HCT116 (cell line): ENCODE data around the gene MAP3K4. TPM values are rescaled to one million over a fixed set of nuclear protein-coding genes. Genes with fewer than 3 reads are reported as not detected.

ENCODE experiments used
- ATAC-seq: fragments of 200-7000 bp; cut with Tn5 transposase; 2 replicates; pipeline ENCODE4 v1.9.1; 2020; ENCODE audit warnings: mild to moderate bottlenecking, moderate library complexity
- BruUV-seq: library from RNA; stranded (reverse); fragments of 400-500 nt; replicated peaks from 2 replicates; lab custom pipeline; 2021; lab: Mats Ljungman, UMichigan
- CTCF ChIA-PET: fragments of 300-600 bp; sonication (Branson Sonifier 250); formaldehyde crosslinking; loops from one replicate; lab custom pipeline; 2021; ENCODE audit warnings: antibody characterized with exemption; lab: Charles Lee
- POLR2A ChIA-PET: fragments of 300-600, 350-600 bp; sonication (Branson Sonifier 250); formaldehyde crosslinking; loops from one replicate; lab custom pipeline; 2021; ENCODE audit warnings: antibody characterized with exemption; lab: Charles Lee
- RAD21 ChIA-PET, 2 experiments: fragments of 300-600 bp; sonication (Branson Sonifier 250); formaldehyde crosslinking; loops; one replicate each; lab custom pipeline; 2023; ENCODE audit warnings: low total read pairs in 2 of 2; ENCODE audit not compliant: uncharacterized antibody in 2 of 2, unreplicated experiment in 2 of 2, low non-redundant PET in 1 of 2; lab: Charles Lee
- DNase-seq: peaks from one replicate; pipeline ENCODE4 v3.0.0-alpha.2; 2010; ENCODE audit warnings: low read depth, low spot score
- H2AFZ ChIP-seq: fragments of 200-600 bp; shearing (Covaris generic), sonication (generic); 2 replicates; pipeline ENCODE4 v1.6.1; 2017; ENCODE audit warnings: low read depth, mixed run types, mixed read lengths, antibody characterized with exemption, low read length; ENCODE audit not compliant: poor library complexity, severe bottlenecking
- H3K27ac ChIP-seq: 2 replicates; pipeline ENCODE4 v1.5.1; 2012; ENCODE audit warnings: low read depth, low read length
- H3K27me3 ChIP-seq: fragments of 200-600 bp; sonication (generic); 2 replicates; pipeline ENCODE4 v1.6.1; 2016; ENCODE audit warnings: mixed run types, low read length, mixed read lengths; ENCODE audit not compliant: insufficient read depth
- H3K36me3 ChIP-seq, 2 experiments: fragments of 200-500 bp in 1 of 2; fragments of 200-600 bp in 1 of 2; sonication (Bioruptor generic) in 1 of 2; sonication (generic) in 1 of 2; 2 replicates each; pipeline versions ENCODE4 v1.5.1 to v1.6.1; 2014 to 2016; ENCODE audit warnings: low read length in 2 of 2, inconsistent platforms in 1 of 2, mixed read lengths in 1 of 2, mixed run types in 1 of 2; ENCODE audit not compliant: insufficient read depth in 2 of 2, control insufficient read depth in 1 of 2
- H3K4me1 ChIP-seq, 2 experiments: fragments of 200-600 bp in 1 of 2; sonication (generic) in 1 of 2; 2 replicates each; pipeline versions ENCODE4 v1.5.1 to v1.6.1; 2012 to 2017; ENCODE audit warnings: low read length in 2 of 2, inconsistent platforms in 1 of 2, mild to moderate bottlenecking in 1 of 2, mixed read lengths in 1 of 2, mixed run types in 1 of 2, moderate library complexity in 1 of 2; ENCODE audit not compliant: insufficient read depth in 2 of 2, control insufficient read depth in 1 of 2
- H3K4me2 ChIP-seq: fragments of 200-600 bp; sonication (generic); 2 replicates; pipeline ENCODE4 v1.6.1; 2017; ENCODE audit warnings: mixed run types, low read length, mixed read lengths
- H3K4me3 ChIP-seq, 2 experiments: fragments of 200-600 bp in 1 of 2; sonication (generic) in 1 of 2; replicated peaks in 1 of 2; 2 replicates each; pipeline ENCODE4 v1.5.1; 2011 to 2016; ENCODE audit warnings: low read length in 2 of 2, control low read depth in 1 of 2, low read depth in 1 of 2, mild to moderate bottlenecking in 1 of 2, mixed read lengths in 1 of 2, mixed run types in 1 of 2
- H3K79me2 ChIP-seq: fragments of 200-600 bp; sonication (generic); 2 replicates; pipeline ENCODE4 v1.6.1; 2017; ENCODE audit warnings: mild to moderate bottlenecking, mixed run types, low read length, moderate library complexity, mixed read lengths; ENCODE audit not compliant: insufficient read depth
- H3K9ac ChIP-seq: fragments of 200-600 bp; sonication (generic); 2 replicates; pipeline ENCODE4 v1.6.1; 2016; ENCODE audit warnings: low read length, mixed read lengths
- H3K9me2 ChIP-seq: fragments of 200-600 bp; sonication (generic), shearing (Covaris generic); 2 replicates; pipeline ENCODE4 v1.6.1; 2017; ENCODE audit warnings: mixed run types, mild to moderate bottlenecking, moderate library complexity; ENCODE audit not compliant: insufficient read depth
- H3K9me3 ChIP-seq, 2 experiments: fragments of 200-500 bp in 1 of 2; fragments of 200-600 bp in 1 of 2; sonication (Bioruptor generic) in 1 of 2; sonication (generic) in 1 of 2; 2 replicates each; pipeline ENCODE4 v1.6.1; 2014 to 2017; ENCODE audit warnings: low read length in 2 of 2, mixed read lengths in 2 of 2, inconsistent platforms in 1 of 2, low read depth in 1 of 2, mild to moderate bottlenecking in 1 of 2, mixed run types in 1 of 2, moderate library complexity in 1 of 2; ENCODE audit not compliant: control insufficient read depth in 1 of 2, insufficient read depth in 1 of 2
- H4K20me1 ChIP-seq: fragments of 200-600 bp; sonication (generic), shearing (Covaris generic); 2 replicates; pipeline ENCODE4 v1.6.1; 2017; ENCODE audit warnings: mixed run types, mild to moderate bottlenecking, moderate library complexity; ENCODE audit not compliant: insufficient read depth
- ELF1 ChIP-seq: IDR thresholded peaks from 2 replicates; pipeline ENCODE4 v1.6.1; 2012; ENCODE audit warnings: low read depth, borderline replicate concordance
- JUND ChIP-seq: IDR thresholded peaks from 2 replicates; pipeline ENCODE4 v1.6.1; 2012
- MAX ChIP-seq: IDR thresholded peaks from 2 replicates; pipeline ENCODE4 v1.6.1; 2012
- POLR2A ChIP-seq: IDR thresholded peaks from 2 replicates; pipeline ENCODE4 v1.7.0; 2011; ENCODE audit warnings: borderline replicate concordance; ENCODE audit not compliant: insufficient read depth, insufficient read length; ENCODE audit errors: extremely low read depth
- POLR2AphosphoS5 ChIP-seq: IDR thresholded peaks from 2 replicates; pipeline ENCODE4 v1.6.1; 2011; ENCODE audit warnings: mild to moderate bottlenecking, low read depth, low read length, moderate library complexity
- SIN3A ChIP-seq: IDR thresholded peaks from 2 replicates; pipeline ENCODE4 v1.6.1; 2012; ENCODE audit warnings: low read depth
- SRF ChIP-seq: IDR thresholded peaks from 2 replicates; pipeline ENCODE4 v1.6.1; 2012; ENCODE audit warnings: low read depth
- TCF7L2 ChIP-seq: IDR thresholded peaks from 2 replicates; pipeline ENCODE4 v1.7.0; 2011; ENCODE audit warnings: borderline replicate concordance, inconsistent platforms; ENCODE audit not compliant: insufficient read depth, insufficient read length; ENCODE audit errors: extremely low read depth
- ZFX ChIP-seq: fragments of 450-650 bp; IDR thresholded peaks from 2 replicates; pipeline ENCODE4 v1.6.1; 2017
- intact Hi-C: fragments of 100-400 bp; cut with micrococcal nuclease; formaldehyde crosslinking; loops from 2 replicates; pipeline ENCODE4 v1.10.0; 2022
- total RNA-seq: library from RNA; stranded (reverse); gene quantifications from one replicate; pipeline ENCODE4 v1.2.1, GENCODE V29; 2021; ENCODE audit not compliant: unreplicated experiment
- TF ChIP-seq, protein P1 (sequence below): IDR thresholded peaks from 2 replicates; pipeline ENCODE4 v1.6.1; 2012

MAP3K4 gene
- total RNA-seq, 1 experiment from 2014 or later, result 46.5 TPM

- H3K4me3 ChIP-seq, result no peak overlapping the region
Observed at GRCh38 chr6:161021998-161022743, 30.6 kb downstream of the MAP3K4 start.

GRCh38 chr6:161023316-161023715 is 31.7 kb downstream of the MAP3K4 start:
- no TSS peak for BruUV-seq
- no peaks in the 10 kb centered on the region for H3K4me1 ChIP-seq
- H3K9ac ChIP-seq, result no peak overlapping the region
- H2AFZ ChIP-seq, result no peak overlapping the region
- ChIA-PET RAD21 (no interaction called here), POLR2A (no interaction called here), CTCF (no interaction called here)
- no peaks in the 10 kb centered on the region for H3K27me3 ChIP-seq
- DNase-seq (no peak), ATAC-seq (no peak)
- H3K36me3 ChIP-seq, result no peaks in the 10 kb centered on the region
- TF ChIP-seq, protein P1, sequence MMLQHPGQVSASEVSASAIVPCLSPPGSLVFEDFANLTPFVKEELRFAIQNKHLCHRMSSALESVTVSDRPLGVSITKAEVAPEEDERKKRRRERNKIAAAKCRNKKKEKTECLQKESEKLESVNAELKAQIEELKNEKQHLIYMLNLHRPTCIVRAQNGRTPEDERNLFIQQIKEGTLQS, result no peak
- no peak for TF ChIP-seq JUND
- TF ChIP-seq SRF, result no peak
- TF ChIP-seq SIN3A, result no peak
- TF ChIP-seq POLR2AphosphoS5, result no peak
- no peak for TF ChIP-seq ZFX
- no peak for TF ChIP-seq POLR2A
- TF ChIP-seq TCF7L2, result no peak
- no peak for TF ChIP-seq ELF1
- TF ChIP-seq MAX, result no peak
- H3K27ac ChIP-seq, result no peak overlapping the region
- H3K4me2 ChIP-seq, result no peak overlapping the region
- H4K20me1 ChIP-seq, result no peaks in the 10 kb centered on the region
- no peak overlapping the region for H3K4me3 ChIP-seq
- intact Hi-C loops, result no loop called here
- H3K9me2 ChIP-seq, result no peaks in the 10 kb centered on the region
- H3K79me2 ChIP-seq, result peaks cover 71% of the 10 kb centered on the region
- no peaks in the 10 kb centered on the region for H3K9me3 ChIP-seq

More at GRCh38 chr6:161021998-161022743, 30.6 kb downstream of the MAP3K4 start:
- Histone ChIP-seq H3K27ac (no peak overlapping the region), H2AFZ (no peak overlapping the region), H3K4me1 (no peaks in the 10 kb centered on the region), H4K20me1 (no peaks in the 10 kb centered on the region), H3K9me2 (no peaks in the 10 kb centered on the region), H3K9ac (no peak overlapping the region), H3K9me3 (no peaks in the 10 kb centered on the region), H3K79me2 (peaks cover 74% of the 10 kb centered on the region), H3K36me3 (no peaks in the 10 kb centered on the region), H3K27me3 (no peaks in the 10 kb centered on the region), H3K4me2 (no peak overlapping the region)
- DNase-seq (no peak), ATAC-seq (no peak)
- CTCF ChIA-PET, result no interaction called here
- no TSS peak for BruUV-seq
- TF ChIP-seq SRF, result no peak
- TF ChIP-seq TCF7L2, result no peak
- TF ChIP-seq MAX, result no peak
- RAD21 ChIA-PET, result no interaction called here
- POLR2A ChIA-PET, result no interaction called here
- intact Hi-C loops, result no loop called here
